ENCODE data around the gene ITGB3. TPM values are rescaled to one million over a fixed set of nuclear protein-coding genes. Genes with fewer than 3 reads are reported as not detected.

The ITGB3 gene
- total and polyA plus RNA-seq, 10 donors = 0.30 to 56.0 (median 31.1) TPM

- H3K4me1 ChIP-seq = peaks cover 0 to 6% (median 0%) of the 10 kb centered on the region in 6 donors
- no peaks in the 10 kb centered on the region for H3K36me3 ChIP-seq
- H3K4me3 ChIP-seq = no peak overlapping the region
- H3K27me3 ChIP-seq (replicated peaks in 1 of 7) = no peaks in the 10 kb centered on the region
- TF ChIP-seq POLR2AphosphoS5 (IDR thresholded peaks at IDR 0.05) = no peak
- 76 to 96% (median 81%) methylated on average over 2 of the region's 2 CpGs for WGBS, 5 donors
- no peak overlapping the region for H3K27ac ChIP-seq
- no peaks in the 10 kb centered on the region for H3K9me3 ChIP-seq
- no peak for DNase-seq
- intact Hi-C loops (cut with DNase I; ENCODE audit: low total_unique reads) = no loop called here
These were observed 7.5 kb upstream of the ITGB3 start for GRCh38 chr17:47246120-47246519.

GRCh38 chr17:47250855-47251254 is 2.8 kb upstream of the ITGB3 start:
- Histone ChIP-seq H3K27me3 (replicated peaks in 1 of 7) (peaks cover 0 to 30% (median 14%) of the 10 kb centered on the region in 7 donors), H3K4me1 (peaks cover 7 to 24% (median 16%) of the 10 kb centered on the region in 6 donors), H3K27ac (no peak overlapping the region), H3K36me3 (no peaks in the 10 kb centered on the region), H3K4me3 (no peak overlapping the region), H3K9me3 (no peaks in the 10 kb centered on the region)
- 43 to 83% (median 63%) methylated on average over 2 of the region's 2 CpGs for WGBS, 5 donors
- no peak for DNase-seq
- intact Hi-C loops (cut with DNase I; ENCODE audit: low total_unique reads) = no loop called here
- TF ChIP-seq CTCF (IDR thresholded peaks at IDR 0.05 in 8 of 11, conservative IDR thresholded peaks at IDR 0.05 in 3 of 11) (no peak), POLR2AphosphoS5 (IDR thresholded peaks at IDR 0.05) (no peak), POLR2A (IDR thresholded peaks at IDR 0.05) (no peak)

- H3K36me3 ChIP-seq = no peaks in the 10 kb centered on the region
- no peaks in the 10 kb centered on the region for H3K9me3 ChIP-seq
- H3K27me3 ChIP-seq (replicated peaks in 1 of 7) = peaks cover 0 to 35% (median 14%) of the 10 kb centered on the region in 7 donors
- WGBS, 5 donors = 88 to 100% (median 95%) methylated on average over 1 of the region's 1 CpG
- no peak overlapping the region for H3K27ac ChIP-seq
- peaks cover 7 to 24% (median 16%) of the 10 kb centered on the region in 6 donors for H3K4me1 ChIP-seq
- TF ChIP-seq POLR2AphosphoS5 (IDR thresholded peaks at IDR 0.05) (no peak), POLR2A (IDR thresholded peaks at IDR 0.05) (no peak), CTCF (IDR thresholded peaks at IDR 0.05 in 8 of 11, conservative IDR thresholded peaks at IDR 0.05 in 3 of 11) (no peak)
- DNase-seq = no peak
- intact Hi-C loops (cut with DNase I; ENCODE audit: low total_unique reads) = no loop called here
- no peak overlapping the region for H3K4me3 ChIP-seq
These were observed 2.1 kb upstream of the ITGB3 start for GRCh38 chr17:47251421-47251940.

GRCh38 chr17:47252209-47252608 is 1.4 kb upstream of the ITGB3 start:
- WGBS, 5 donors = 91 to 100% (median 95%) methylated on average over 1 of the region's 1 CpG
- H3K27ac ChIP-seq = no peak overlapping the region
- DNase-seq = no peak
- H3K9me3 ChIP-seq = no peaks in the 10 kb centered on the region
- TF ChIP-seq CTCF (IDR thresholded peaks at IDR 0.05 in 8 of 11, conservative IDR thresholded peaks at IDR 0.05 in 3 of 11) (no peak), POLR2AphosphoS5 (IDR thresholded peaks at IDR 0.05) (no peak), POLR2A (IDR thresholded peaks at IDR 0.05) (no peak)
- H3K27me3 ChIP-seq (replicated peaks in 1 of 7) = peaks cover 0 to 41% (median 14%) of the 10 kb centered on the region in 7 donors
- no peak overlapping the region for H3K4me3 ChIP-seq
- peaks cover 7 to 30% (median 17%) of the 10 kb centered on the region in 6 donors for H3K4me1 ChIP-seq
- no peaks in the 10 kb centered on the region for H3K36me3 ChIP-seq
- intact Hi-C loops (cut with DNase I; ENCODE audit: low total_unique reads) = no loop called here

Data from spleen (tissue), 11 donors.